ENCODE measurements around the gene TSEN54.

The TSEN54 gene

DNA sequence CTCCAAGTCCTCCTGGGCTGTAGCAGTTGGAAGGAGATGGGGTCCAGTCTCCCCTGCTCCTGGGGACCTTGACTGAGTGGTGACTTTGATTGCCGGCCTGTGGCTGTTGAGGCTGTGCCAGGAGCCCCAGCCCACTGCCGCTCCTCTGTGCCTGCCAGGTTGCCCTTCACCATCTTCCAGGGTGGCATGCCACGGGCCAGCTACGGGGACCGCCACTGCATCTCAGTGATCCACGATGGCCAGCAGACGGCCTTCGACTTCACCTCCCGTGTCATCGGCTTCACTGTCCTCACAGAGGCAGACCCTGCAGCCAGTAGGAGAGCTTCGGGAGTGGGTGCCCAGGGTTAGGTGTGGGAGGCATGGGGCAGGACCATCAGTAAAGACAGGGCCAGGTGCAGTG, 47.9 kb downstream of the TSEN54 start:
- no peak for DNase-seq (ENCODE audit: low read depth in 2 of 3, low spot score in 2 of 3)

DNA sequence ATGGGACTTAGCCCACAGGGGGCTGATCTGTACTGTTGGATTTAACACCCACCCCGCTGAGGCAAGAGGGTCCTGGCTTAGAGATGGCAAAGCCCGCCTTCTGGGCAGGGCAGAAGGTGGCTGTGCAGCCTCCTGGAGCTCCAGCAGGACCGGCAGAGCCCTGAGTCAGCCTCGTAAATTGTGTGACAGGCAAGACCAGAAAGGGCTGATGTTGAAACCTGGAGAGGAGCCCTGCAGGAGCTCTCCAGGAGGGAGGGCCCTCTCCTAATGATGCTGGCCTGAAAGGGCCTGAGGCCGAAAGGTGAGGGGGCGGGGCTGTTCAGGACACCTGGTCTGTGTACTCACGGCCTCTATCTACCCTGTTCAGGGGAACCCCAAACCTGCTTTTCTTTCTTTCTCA, 48.7 kb downstream of the TSEN54 start:
- DNase-seq (ENCODE audit: low read depth in 2 of 3, low spot score in 2 of 3), result no peak

GRCh38 chr17:75565618-75566017, 49.3 kb downstream of the TSEN54 start:
- no peak for DNase-seq (ENCODE audit: low read depth in 2 of 3, low spot score in 2 of 3)

DNA sequence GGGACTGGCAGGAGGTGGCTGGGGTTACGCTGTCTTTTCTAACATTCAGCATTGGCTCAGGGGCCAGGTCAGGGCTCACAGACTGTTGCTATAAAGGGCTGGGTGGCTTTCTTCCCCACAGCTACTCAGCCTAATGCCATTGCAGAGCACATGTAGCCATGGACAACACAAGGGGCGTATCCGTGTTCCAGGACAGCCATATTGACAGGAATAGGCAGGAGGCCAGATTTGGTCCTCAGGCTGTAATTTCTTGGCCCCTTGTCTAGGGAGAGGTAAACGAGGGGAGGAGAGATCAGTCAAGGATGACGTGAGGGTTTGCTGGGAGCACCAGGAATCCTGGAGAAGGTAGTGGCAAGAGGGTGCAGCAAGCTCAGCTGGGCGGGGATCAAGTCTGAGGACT, 50.1 kb downstream of the TSEN54 start:
- DNase-seq (ENCODE audit: low read depth in 2 of 3, low spot score in 2 of 3), result no peak

DNA sequence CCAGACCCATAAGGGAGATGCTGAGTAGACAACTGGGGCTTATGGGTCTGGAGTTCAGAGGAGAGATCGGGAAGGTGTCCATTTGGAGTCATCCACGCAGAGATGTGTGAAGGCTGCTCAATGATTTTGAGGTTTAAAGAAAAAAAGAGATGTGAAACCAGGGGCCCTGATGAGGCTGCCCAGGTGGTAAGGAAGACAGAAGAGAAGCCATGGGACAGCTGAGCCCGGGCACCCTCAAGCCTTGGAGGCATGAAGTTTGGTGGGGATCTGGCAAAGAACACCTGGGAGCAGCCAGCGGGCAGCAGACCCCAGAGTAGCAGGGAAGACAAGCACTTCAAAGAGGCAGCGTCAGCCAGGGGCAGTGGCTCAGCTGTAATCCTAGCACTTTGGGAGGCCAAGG, 50.5 kb downstream of the TSEN54 start:
- DNase-seq (ENCODE audit: low read depth in 2 of 3, low spot score in 2 of 3), result no peak

- DNase-seq (ENCODE audit: low read depth in 2 of 3, low spot score in 2 of 3), result no peak
Observed at GRCh38 chr17:75568412-75569255, 52.3 kb downstream of the TSEN54 start.

DNA sequence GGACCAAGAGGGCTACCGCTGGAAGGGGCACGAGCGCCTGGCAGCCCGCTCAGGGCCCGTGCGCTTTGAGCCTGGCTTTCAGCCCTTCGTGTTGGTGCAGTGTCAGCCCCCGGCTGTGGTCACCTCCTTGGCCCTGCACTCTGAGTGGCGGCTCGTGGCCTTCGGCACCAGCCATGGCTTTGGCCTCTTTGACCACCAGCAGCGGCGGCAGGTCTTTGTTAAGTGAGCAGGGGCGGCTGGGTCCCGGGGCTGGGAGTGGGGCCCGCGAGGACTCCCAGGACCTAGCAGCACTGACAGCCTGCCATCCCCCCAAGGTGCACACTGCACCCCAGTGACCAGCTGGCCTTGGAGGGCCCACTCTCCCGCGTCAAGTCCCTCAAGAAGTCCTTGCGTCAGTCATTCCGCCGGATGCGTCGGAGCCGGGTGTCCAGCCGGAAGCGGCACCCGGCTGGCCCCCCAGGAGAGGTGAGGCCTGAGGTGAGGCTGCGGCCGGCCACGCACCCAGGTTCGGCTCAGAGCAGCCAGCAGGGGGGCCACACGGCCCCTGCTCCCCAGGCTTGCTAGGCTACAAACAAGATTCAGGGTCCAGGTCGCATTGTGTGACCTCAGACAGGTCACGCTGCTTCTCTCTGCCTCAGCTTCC, 53.8 kb downstream of the TSEN54 start:
- no peak for DNase-seq (ENCODE audit: low read depth in 2 of 3, low spot score in 2 of 3)

DNA sequence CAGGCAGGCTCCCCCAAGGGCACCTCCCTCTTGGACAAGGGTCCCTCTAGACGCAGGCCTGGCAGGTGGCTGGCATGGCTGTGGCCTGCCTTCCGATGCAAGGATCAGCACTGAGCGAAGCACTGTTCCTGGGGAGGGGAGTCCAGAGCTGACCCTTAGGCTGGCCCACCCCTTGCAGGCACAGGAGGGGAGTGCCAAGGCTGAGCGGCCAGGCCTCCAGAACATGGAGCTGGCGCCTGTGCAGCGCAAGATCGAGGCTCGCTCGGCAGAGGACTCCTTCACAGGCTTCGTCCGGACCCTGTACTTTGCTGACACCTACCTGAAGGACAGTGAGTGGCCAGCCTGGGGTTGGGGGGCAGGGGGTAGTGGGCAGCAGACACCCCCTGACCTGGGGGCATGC, 54.4 kb downstream of the TSEN54 start:
- no peak for DNase-seq (ENCODE audit: low read depth in 2 of 3, low spot score in 2 of 3)

DNA sequence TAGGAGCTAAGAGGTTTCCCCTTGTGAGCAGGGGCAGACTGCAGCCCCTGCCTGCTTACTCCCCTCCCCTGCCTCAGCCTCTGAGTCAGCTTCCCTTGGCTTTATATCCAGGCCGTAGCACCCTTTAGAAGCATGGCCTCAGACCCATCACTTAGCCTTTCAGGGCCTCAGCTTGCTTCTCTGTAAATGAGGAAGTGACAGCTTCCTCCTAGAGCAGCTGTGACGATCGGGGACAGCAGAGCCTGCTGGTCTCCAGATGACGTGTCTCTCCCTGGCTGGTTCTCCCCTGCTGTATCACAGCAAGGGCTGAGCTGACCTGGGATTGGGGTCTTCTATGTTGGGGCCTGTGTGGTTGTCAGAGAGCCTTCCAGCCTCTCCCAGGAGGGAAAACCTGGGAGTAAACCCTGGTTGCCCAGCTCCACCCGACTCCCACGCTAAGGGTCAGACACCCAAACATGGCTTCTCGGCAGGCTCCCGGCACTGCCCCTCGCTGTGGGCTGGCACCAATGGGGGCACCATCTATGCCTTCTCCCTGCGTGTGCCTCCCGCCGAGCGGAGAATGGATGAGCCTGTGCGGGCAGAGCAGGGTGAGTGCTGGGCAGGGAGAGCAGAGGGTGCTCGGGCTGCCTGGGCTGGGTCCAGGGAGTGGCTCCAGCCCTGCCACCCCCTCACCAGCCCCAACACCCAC, 55.0 kb downstream of the TSEN54 start:
- no peak for DNase-seq (ENCODE audit: low read depth in 2 of 3, low spot score in 2 of 3)

- DNase-seq (ENCODE audit: low read depth in 2 of 3, low spot score in 2 of 3), result no peak
Observed at GRCh38 chr17:75571885-75572215, 55.5 kb downstream of the TSEN54 start.

GRCh38 chr17:75572713-75573539, 56.6 kb downstream of the TSEN54 start:
- DNase-seq (ENCODE audit: low read depth in 2 of 3, low spot score in 2 of 3), result no peak

- DNase-seq (ENCODE audit: low read depth in 2 of 3, low spot score in 2 of 3), result no peak
Observed at GRCh38 chr17:75573540-75573957, 57.2 kb downstream of the TSEN54 start.

DNA sequence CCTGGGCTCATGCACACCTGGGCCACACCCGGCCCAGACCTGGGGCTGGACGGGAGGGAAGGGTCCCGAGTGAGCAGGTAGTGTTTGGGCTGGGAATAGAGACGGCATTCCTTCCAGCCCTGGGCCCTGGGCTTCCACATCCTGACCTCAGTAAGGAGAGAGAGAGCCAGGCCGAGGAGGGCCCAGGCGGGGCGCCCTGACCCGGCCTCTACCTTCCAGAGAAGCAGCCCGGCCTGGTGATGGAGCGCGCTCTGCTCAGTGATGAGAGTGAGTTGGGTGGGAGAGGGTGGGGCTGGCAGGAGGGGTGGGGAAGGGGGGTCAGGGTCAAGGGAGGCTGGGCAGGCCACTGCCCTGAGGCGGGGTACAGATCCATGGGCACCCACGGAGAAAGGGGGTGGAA, 57.7 kb downstream of the TSEN54 start:
- no peak for DNase-seq (ENCODE audit: low read depth in 2 of 3, low spot score in 2 of 3)
